GM12873 (cell line): ENCODE results near the gene DNAJB6.

Experiments
- TF ChIP-seq, protein P1 (sequence below): IDR thresholded peaks from 2 replicates; pipeline ENCODE4 v1.5.1; 2012; ENCODE audit warnings: low read depth, mild to moderate bottlenecking, moderate library complexity, low read length, control low read depth; ENCODE audit not compliant: insufficient read depth; ENCODE audit errors: missing control alignments

Gene DNAJB6

DNA sequence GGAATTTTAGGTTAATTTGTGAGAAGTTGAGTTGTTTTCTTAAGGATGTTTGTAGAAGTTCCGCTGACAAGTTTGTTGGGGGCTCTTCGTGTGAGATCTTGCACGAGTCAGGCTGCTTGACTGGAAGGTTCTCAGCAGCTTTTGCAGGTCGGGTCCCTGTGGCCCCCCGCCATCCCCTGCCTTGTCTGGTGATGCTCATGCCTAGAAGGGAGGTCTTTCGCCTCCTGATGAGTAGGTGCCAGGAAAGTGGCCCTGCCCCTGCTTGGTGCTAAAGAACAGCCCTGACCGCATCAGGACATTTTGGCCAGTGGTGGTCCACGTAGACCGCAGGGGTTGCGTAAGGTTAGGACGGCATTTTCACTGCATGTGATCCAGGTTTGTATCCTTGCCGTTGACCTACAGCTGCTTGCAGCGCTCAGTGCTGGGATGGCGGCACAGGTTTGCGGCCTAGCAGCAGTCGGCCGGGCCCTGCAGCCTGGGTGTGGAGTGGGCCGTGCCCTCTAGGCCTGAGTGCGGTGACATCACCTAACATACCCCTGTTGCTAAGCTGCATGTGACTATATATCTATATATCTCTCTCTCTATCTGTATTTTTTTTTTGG lies 62.4 kb downstream of the DNAJB6 start:
- TF ChIP-seq, protein P1, sequence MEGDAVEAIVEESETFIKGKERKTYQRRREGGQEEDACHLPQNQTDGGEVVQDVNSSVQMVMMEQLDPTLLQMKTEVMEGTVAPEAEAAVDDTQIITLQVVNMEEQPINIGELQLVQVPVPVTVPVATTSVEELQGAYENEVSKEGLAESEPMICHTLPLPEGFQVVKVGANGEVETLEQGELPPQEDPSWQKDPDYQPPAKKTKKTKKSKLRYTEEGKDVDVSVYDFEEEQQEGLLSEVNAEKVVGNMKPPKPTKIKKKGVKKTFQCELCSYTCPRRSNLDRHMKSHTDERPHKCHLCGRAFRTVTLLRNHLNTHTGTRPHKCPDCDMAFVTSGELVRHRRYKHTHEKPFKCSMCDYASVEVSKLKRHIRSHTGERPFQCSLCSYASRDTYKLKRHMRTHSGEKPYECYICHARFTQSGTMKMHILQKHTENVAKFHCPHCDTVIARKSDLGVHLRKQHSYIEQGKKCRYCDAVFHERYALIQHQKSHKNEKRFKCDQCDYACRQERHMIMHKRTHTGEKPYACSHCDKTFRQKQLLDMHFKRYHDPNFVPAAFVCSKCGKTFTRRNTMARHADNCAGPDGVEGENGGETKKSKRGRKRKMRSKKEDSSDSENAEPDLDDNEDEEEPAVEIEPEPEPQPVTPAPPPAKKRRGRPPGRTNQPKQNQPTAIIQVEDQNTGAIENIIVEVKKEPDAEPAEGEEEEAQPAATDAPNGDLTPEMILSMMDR = no peak

DNA sequence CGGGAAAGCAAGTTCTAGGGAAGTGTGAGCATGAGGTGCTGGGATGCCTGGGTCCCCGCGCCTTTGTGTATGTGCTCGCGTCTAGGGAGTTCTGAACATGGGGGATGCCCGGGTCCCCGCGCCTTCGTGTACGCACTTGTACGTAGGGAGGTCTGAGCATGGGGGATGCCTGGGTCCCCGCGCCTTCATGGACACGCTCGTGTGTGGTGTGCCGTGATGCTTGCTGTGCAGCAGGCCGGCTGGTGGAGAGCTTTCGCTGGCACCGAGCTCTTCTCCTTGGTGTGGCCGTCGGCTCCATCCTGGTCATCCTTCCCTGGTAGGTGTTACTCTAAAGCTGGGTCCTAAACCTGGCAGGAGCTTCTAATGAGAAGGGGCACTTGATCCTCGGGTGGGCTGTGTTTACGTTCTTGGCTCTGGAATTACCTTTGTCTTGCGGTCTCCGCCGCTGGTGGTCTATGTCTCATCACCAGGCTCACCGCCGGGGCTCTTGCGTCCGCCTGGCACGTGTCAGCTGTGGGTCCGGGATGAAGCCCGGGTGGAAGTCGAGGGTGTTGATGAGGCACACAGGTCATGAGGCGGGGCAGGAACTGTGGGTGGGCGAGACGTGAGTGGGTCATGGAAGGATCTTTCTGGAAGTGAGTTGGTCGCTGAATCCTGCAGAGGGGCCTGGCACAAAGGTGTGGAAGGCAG lies 63.5 kb downstream of the DNAJB6 start:
- TF ChIP-seq, protein P1 = no peak

- TF ChIP-seq, protein P1 = no peak
Measured at GRCh38 chr7:157401567-157402387, 65.0 kb downstream of the DNAJB6 start.

DNA sequence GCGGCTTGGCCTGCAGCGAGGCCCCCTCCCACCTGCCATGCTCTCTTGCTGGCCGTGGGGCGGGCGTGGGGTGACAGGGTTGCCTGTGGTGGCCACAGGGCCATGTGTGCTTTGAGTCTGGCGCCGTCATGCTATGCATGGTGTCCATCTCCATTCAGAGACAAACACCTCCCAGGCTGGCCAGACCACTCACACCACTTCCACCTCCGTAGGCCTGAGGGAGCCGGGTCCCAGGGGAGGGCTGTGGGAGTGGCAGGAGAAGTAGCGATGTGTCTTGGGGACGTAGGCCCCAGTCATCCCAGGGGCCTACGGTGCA lies 65.5 kb downstream of the DNAJB6 start:
- TF ChIP-seq, protein P1 = no peak

DNA sequence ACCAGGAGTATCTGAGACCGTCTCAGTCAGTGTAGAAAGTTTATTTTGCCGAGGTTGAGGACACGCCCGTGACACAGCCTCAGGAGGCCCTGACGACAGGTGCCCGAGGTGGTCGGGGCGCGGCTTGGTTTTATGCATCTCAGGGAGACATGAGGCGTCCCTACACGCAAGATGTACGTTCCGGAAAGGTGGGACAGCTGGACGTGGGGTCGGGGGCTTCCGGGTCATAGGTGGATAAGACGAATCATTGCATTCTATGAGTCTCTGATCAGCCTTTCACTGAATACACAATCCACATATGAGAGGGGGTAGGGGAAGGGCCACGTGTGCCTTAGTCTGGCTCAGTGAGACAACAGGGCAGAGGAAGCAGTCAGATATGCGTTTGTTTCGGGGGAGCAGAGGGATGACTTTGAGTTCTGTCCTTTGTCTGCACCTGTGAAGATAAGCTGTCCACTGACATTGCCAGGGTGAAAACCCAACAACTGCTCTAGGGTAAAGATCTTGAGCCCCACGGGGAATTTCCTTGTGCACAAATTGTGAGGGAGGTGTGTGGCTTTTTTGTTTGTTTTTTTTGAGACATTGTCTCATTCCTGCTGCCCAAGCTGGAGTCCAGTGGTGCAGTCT lies 66.2 kb downstream of the DNAJB6 start:
- TF ChIP-seq, protein P1 = no peak

GRCh38 chr7:157403646-157404401 lies 67.0 kb downstream of the DNAJB6 start:
- TF ChIP-seq, protein P1 = no peak
